AG04449 (cell line): ENCODE measurements around the gene CACNG5.

Experiments used
- CTCF ChIA-PET: fragments of 350-600 bp; formaldehyde crosslinking; extraction: SDS; loops from one replicate; lab custom pipeline; 2021; ENCODE audit warnings: antibody characterized with exemption; lab: Yijun Ruan, JAX
- POLR2A ChIA-PET: fragments of 400-600, 350-600 bp; formaldehyde crosslinking; extraction: SDS; loops from one replicate; lab custom pipeline; 2020; ENCODE audit warnings: antibody characterized with exemption, inconsistent platforms; lab: Yijun Ruan, JAX
- DNase-seq: peaks from one replicate; pipeline ENCODE4 v3.0.0-alpha.2; 2010; ENCODE audit warnings: low read depth, low spot score
- H3K4me3 ChIP-seq: 2 replicates; pipeline ENCODE4 v1.5.1; 2011; ENCODE audit warnings: low read depth, mild to moderate bottlenecking, control low read depth, low read length
- TF ChIP-seq, protein P1 (sequence below): IDR thresholded peaks from one replicate; pipeline ENCODE4 v1.5.1; 2011; ENCODE audit warnings: mild to moderate bottlenecking, moderate library complexity, low read length, control low read depth, inconsistent platforms; ENCODE audit not compliant: insufficient read depth; ENCODE audit errors: missing control alignments

Gene CACNG5

DNA sequence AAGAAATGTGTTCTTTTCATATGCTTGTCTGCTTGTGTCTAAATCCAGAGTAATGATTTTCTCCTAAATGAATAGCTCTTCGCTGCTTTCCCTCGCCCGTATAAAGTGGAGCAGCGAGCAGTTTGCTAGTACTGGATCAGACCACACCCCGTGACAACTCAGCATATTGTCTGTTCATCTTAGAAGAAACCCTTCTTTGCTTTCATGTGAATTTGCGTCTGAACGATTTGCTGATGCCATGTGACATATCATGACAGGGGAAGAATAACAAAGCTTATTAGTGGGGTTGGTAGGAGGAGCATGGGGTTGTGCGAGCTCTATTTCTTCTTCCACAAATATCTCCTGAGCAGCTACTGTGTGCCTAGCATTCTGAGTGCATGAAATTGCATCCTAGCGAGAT, 85.5 kb downstream of the CACNG5 start:
- CTCF ChIA-PET = interaction anchor here (0.9 to 1.3 kb wide), 3 partner anchors 14 to 238 kb away, joined by 3 to 5 read pairs (median 4); no protein-coding TSS in a partner anchor

DNA sequence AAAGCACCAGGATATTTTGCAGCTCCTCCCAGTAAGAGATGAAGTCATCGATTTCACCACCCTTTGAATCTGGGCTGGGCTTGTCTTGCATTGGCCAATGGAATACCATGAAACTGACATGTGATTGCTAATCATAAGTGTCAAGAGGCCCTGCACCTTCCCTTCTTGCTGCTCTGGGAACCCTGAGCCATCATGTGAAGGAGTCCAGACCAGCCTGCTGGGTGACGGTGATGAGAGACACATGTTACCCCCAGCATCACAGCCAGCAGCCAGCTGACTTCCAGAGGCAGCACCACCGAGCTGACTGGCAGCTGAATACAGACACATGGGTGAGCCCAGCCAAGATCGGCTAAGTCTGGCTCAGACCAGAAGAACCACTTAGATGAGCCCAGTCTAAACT, 86.0 kb downstream of the CACNG5 start:
- no peak for DNase-seq
- ChIA-PET CTCF (interaction anchor here (1.3 to 1.6 kb wide), 3 partner anchors 10 to 237 kb away, joined by 4 to 5 read pairs (median 4); no protein-coding TSS in a partner anchor), POLR2A (no interaction called here)
- H3K4me3 ChIP-seq = no peak overlapping the region
- TF ChIP-seq, protein P1, sequence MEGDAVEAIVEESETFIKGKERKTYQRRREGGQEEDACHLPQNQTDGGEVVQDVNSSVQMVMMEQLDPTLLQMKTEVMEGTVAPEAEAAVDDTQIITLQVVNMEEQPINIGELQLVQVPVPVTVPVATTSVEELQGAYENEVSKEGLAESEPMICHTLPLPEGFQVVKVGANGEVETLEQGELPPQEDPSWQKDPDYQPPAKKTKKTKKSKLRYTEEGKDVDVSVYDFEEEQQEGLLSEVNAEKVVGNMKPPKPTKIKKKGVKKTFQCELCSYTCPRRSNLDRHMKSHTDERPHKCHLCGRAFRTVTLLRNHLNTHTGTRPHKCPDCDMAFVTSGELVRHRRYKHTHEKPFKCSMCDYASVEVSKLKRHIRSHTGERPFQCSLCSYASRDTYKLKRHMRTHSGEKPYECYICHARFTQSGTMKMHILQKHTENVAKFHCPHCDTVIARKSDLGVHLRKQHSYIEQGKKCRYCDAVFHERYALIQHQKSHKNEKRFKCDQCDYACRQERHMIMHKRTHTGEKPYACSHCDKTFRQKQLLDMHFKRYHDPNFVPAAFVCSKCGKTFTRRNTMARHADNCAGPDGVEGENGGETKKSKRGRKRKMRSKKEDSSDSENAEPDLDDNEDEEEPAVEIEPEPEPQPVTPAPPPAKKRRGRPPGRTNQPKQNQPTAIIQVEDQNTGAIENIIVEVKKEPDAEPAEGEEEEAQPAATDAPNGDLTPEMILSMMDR = no peak

More for the DNA sequence above, 85.5 kb downstream of the CACNG5 start:
- H3K4me3 ChIP-seq = no peak overlapping the region
- TF ChIP-seq, protein P1 = no peak
- POLR2A ChIA-PET = no interaction called here
- DNase-seq = no peak

DNA sequence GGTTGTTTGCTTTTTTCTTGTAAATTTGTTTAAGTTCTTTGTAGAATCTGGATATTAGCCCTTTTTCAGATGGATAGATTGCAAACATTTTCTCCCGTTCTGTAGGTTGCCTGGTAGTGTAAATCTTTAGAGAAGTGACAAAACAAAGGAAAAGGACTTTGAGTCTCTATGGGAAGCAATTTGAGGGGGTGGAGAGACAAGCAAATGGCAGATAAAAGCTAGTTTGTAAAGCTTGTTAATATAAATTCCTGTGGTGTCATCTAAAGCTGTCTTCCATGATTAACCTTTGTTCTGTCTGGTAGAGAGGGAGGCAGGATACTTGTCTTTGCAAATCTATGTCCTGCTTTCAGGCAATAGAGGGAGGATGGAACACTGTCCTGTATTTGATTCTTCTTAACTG, 89.0 kb downstream of the CACNG5 start:
- CTCF ChIA-PET = no interaction called here
- POLR2A ChIA-PET = no interaction called here
- TF ChIP-seq, protein P1 = no peak

DNA sequence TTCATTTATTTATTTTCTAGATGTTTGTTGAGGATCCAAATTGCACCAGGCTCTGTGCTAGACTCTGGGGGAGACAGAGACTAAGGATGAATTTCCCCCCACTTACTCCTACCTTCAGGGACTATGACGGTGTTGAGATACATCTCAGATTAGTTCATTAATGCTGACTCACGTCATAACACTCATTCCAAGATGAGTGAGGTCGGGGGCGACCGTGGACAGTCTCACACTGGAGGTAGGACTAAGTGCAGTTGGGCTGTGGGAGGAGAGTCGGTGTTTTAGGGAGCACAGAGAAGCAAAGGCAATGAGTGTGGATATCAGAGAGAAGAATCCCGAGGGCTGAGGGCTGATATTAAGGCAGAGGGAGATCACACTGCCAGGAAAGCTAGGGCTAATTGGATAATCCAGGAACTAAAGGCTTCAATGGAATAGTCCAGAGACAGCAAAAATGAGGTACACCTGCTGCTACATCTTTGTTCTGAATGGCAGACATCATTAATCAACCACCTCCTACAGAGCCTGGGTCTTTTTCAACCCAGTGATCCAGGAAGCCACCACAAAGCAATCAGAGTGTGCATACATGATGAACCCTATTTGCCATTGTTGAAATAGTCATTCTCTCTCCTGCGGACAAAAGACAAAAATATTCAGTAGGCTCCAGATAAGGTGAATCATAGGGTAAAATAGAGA, 91.0 kb downstream of the CACNG5 start:
- TF ChIP-seq, protein P1 = no peak
- CTCF ChIA-PET = interaction anchor here (1.0 to 1.6 kb wide), 2 partner anchors 11 to 74 kb away, joined by 3 to 11 read pairs; no protein-coding TSS in a partner anchor
- no peak overlapping the region for H3K4me3 ChIP-seq
- POLR2A ChIA-PET = no interaction called here
- DNase-seq = no peak

More for the DNA sequence above, 89.0 kb downstream of the CACNG5 start:
- DNase-seq = no peak
- H3K4me3 ChIP-seq = no peak overlapping the region

DNA sequence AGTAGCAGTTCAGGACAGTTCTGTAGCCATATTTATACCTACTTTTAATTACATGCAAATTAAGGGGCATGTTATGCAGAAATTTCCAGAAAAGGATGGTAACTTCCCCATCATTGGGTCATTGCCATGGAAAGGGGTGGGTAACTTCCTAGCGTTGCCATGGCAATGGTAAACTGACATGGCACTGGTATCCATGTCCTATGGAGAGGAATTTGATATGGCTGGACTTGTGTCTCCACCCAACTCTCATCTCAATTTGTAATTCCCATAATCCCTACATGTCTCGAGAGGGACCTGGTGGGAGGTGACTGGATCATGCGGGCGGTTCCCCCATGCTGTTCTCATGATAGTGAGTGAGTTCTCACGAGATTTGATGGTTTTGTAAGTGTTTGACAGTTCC, 94.0 kb downstream of the CACNG5 start:
- CTCF ChIA-PET = no interaction called here
- DNase-seq = no peak

DNA sequence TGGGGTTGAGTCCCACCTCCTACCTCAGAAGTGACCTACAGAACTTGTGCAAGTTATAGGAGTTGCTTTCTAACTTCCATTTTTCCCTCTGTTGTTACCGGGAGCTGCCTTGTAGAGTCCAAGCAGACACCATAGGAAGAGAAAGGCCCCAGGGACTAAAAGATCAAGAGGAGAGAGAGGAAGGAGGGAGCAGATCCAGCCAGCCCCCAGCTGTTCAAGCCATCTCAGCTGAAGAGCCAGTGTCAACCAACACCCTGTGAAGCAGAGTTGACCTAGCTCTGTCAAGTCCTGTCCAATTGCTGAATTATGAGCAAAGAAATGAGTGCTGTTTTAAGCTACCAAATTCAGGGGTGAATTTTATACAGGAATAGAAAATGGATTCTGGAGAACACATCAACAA, 94.7 kb downstream of the CACNG5 start:
- CTCF ChIA-PET = interaction anchor here (1.3 kb wide), 1 partner anchor 228 kb away, joined by 4 read pairs; no protein-coding TSS in a partner anchor
- H3K4me3 ChIP-seq = no peak overlapping the region
- DNase-seq = no peak
- POLR2A ChIA-PET = no interaction called here
- TF ChIP-seq, protein P1 = no peak

More for the DNA sequence above, 94.0 kb downstream of the CACNG5 start:
- POLR2A ChIA-PET = no interaction called here
- TF ChIP-seq, protein P1 = no peak
- H3K4me3 ChIP-seq = no peak overlapping the region
